Measurements from ENCODE around the gene GABPB1.

DNA sequence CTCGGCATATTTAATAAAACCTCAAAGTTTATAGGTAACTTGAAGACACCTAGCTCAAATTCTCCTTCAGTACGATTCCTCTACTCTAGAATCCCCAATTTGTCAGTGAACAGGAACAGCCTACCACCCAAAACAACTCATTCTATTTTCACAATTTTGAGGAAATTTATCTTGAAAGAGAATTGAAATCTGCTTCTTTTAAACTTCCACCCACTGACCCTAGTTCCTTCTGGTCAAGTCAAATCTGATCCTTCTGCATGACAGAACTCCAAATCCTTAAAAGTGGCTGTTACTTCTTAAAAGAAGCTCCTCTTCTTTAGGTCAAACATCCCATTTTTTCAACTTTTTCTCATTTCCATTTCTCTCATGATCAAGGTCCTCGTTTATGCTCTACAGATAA is 4.4 kb downstream of the GABPB1 start:
- TF ChIP-seq CTCF (IDR thresholded peaks at IDR 0.05) (no peak), POLR2A (IDR thresholded peaks at IDR 0.05) (no peak), POLR2AphosphoS5 (IDR thresholded peaks at IDR 0.05) (no peak), EP300 (IDR thresholded peaks at IDR 0.05) (no peak)

All from stomach (tissue), 4 donors.